ENCODE results near the gene MAGEF1.

Gene MAGEF1

DNA sequence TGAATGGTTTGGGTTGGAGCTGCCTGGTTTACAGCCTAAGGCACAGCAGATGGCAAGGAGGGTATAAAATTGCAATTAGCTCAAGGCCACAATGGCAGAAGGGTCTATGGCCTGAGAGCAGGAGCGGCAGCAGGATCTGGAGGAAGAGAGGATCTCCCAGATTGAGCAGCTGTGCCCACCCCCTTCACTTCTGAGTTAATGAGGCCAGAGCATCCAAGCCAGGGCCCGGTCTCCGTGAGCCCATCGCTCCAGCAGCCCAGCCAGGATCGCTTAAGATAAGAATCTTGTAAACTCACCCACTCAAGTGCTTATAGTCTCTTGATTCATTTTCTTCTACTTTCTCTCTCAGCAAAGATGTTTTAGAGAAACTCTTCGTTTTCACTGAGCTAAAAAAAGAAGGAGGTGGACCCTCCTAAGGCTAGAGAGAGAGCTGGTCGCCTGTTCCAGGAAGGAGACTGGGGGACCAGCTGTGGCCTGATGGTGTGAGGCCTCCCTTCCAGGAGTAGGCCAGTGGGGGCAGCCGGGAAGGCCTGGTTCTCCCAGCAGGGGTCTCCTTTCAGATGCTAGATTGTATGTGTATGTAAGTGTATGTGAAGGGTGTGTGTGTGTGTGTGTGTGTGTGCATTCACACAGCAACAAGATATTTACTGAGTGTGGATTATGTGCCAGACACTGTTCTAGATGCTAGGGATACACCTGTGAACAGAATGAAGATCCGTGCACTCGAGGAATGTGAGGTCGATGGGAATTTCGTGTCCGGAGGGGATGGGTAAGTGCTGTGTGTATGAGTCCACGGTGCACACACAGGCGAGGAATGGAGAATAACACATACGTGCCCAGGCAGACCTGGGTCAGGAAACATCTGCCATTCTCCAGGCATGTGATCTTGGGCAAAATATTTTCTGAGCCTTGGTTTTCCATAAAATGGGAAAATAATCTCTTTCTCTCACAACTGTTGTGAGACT, 18.6 kb downstream of the MAGEF1 start:
- TF ChIP-seq, protein P1, sequence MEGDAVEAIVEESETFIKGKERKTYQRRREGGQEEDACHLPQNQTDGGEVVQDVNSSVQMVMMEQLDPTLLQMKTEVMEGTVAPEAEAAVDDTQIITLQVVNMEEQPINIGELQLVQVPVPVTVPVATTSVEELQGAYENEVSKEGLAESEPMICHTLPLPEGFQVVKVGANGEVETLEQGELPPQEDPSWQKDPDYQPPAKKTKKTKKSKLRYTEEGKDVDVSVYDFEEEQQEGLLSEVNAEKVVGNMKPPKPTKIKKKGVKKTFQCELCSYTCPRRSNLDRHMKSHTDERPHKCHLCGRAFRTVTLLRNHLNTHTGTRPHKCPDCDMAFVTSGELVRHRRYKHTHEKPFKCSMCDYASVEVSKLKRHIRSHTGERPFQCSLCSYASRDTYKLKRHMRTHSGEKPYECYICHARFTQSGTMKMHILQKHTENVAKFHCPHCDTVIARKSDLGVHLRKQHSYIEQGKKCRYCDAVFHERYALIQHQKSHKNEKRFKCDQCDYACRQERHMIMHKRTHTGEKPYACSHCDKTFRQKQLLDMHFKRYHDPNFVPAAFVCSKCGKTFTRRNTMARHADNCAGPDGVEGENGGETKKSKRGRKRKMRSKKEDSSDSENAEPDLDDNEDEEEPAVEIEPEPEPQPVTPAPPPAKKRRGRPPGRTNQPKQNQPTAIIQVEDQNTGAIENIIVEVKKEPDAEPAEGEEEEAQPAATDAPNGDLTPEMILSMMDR (IDR thresholded peaks at IDR 0.05; ENCODE audit: extremely low read depth, missing control alignments) = no peak
- DNase-seq (ENCODE audit: low spot score) = no peak

GRCh38 chr3:184691397-184692231, 20.2 kb downstream of the MAGEF1 start:
- DNase-seq (ENCODE audit: low spot score) = no peak
- TF ChIP-seq, protein P1 (IDR thresholded peaks at IDR 0.05; ENCODE audit: extremely low read depth, missing control alignments) = no peak

GRCh38 chr3:184690192-184690883, 21.5 kb downstream of the MAGEF1 start:
- TF ChIP-seq, protein P1 (IDR thresholded peaks at IDR 0.05; ENCODE audit: extremely low read depth, missing control alignments) = no peak
- DNase-seq (ENCODE audit: low spot score) = no peak

DNA sequence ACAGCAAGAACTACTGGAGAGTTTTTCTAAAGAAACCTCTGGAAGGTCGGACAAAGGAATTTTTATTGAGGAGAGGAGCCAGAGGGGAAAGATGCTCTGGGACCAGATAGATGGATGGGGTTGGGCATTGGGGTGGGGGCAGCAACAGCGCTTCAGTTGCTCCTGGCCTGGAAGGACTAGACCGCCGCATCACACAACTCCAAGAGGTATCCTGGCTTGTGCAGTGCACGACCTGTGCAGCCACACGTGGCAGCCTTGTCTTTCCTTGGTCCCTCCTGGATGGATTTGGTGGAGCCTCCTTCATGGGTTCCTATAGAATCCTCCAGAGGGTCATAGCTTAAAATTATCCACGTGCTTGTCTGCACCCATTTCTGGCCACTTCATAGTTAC, 23.0 kb downstream of the MAGEF1 start:
- TF ChIP-seq, protein P1 (IDR thresholded peaks at IDR 0.05; ENCODE audit: extremely low read depth, missing control alignments) = no peak
- no peak for DNase-seq (ENCODE audit: low spot score)

DNA sequence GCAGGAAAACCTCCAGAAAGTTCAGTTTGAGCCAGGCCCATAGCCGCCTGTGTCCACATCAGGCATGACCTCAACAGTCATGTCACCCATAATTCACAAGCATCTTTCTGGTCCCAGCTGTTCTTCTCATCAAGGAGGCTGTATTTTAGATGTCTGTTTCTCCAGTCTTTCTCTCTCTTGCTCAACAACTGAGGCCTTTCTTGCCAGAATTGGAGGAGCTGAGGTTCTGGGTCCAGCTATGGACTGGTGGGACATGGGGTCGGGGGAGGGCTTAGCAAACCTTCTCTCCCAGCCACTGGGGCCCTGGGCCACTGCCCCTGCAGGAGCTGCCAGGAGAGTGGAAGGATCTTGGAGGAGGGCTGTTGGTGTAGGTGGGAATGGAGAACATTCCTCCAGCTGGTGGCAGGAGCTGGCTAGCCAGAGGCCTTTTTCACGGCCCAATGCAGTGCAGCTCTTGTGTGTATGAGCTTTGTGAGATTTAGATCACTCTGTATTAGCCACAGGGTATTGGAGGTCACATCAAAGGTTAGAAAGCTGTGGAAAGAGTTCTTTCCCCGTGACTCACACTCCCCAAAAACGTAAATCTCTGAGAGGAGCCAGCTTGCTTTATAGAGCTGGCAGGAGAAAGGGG, 23.5 kb downstream of the MAGEF1 start:
- DNase-seq (ENCODE audit: low spot score) = no peak
- TF ChIP-seq, protein P1 (IDR thresholded peaks at IDR 0.05; ENCODE audit: extremely low read depth, missing control alignments) = no peak

GRCh38 chr3:184687363-184688015, 24.4 kb downstream of the MAGEF1 start:
- TF ChIP-seq, protein P1 (IDR thresholded peaks at IDR 0.05; ENCODE audit: extremely low read depth, missing control alignments) = no peak
- DNase-seq (ENCODE audit: low spot score) = no peak

All from GM20000 (cell line).